Neuronal stem cell (in vitro differentiated cells): ENCODE results near the gene B3GAT1.
A peak's percentile ranks its signal among the peaks of the same experiment; 100 is the strongest.
"Not testable (repeated sequence)": the region's sequence is repeated elsewhere in the genome, so short reads cannot be mapped to it uniquely, and the experiment has no call there.

Source experiments
- DNase-seq: peaks from one replicate; pipeline ENCODE4 v3.0.0-alpha.2; 2013; ENCODE audit warnings: low spot score
- H2AFZ ChIP-seq: one replicate; pipeline ENCODE4 v1.6.1; 2013; ENCODE audit warnings: mild to moderate bottlenecking, low read length, inconsistent platforms
- H2AK5ac ChIP-seq: 2 replicates; pipeline ENCODE4 v1.6.1; 2013; ENCODE audit warnings: low read depth, mild to moderate bottlenecking, inconsistent platforms, low read length, moderate library complexity, mixed read lengths
- H2BK120ac ChIP-seq: 2 replicates; pipeline ENCODE4 v1.6.1; 2013; ENCODE audit warnings: low read depth, mild to moderate bottlenecking, inconsistent platforms, low read length, moderate library complexity, mixed read lengths
- H2BK12ac ChIP-seq: one replicate; pipeline ENCODE4 v1.6.1; 2013; ENCODE audit warnings: low read length, inconsistent platforms
- H2BK15ac ChIP-seq: 2 replicates; pipeline ENCODE4 v1.6.1; 2013; ENCODE audit warnings: mild to moderate bottlenecking, low read length, inconsistent platforms, mixed read lengths
- H2BK5ac ChIP-seq: one replicate; pipeline ENCODE4 v1.6.1; 2013; ENCODE audit warnings: inconsistent platforms, mild to moderate bottlenecking, low read length, moderate library complexity
- H3K14ac ChIP-seq: one replicate; pipeline ENCODE4 v1.6.1; 2013; ENCODE audit warnings: low read length, inconsistent platforms
- H3K18ac ChIP-seq: 2 replicates; pipeline ENCODE4 v1.6.1; 2013; ENCODE audit warnings: low read length, inconsistent platforms
- H3K23ac ChIP-seq: 2 replicates; pipeline ENCODE4 v1.6.1; 2013; ENCODE audit warnings: low read depth, mild to moderate bottlenecking, mixed read lengths, low read length, inconsistent platforms; ENCODE audit not compliant: poor library complexity
- H3K27ac ChIP-seq: replicated peaks from 3 replicates; pipeline ENCODE4 v1.5.1; 2013; ENCODE audit warnings: low read length, inconsistent platforms
- H3K27me3 ChIP-seq, 3 experiments: 2 replicates each; pipeline ENCODE4 v1.6.1; 2013; ENCODE audit warnings: low read length in 3 of 3, mild to moderate bottlenecking in 2 of 3, inconsistent platforms in 1 of 3, low read depth in 1 of 3, mixed read lengths in 1 of 3, moderate library complexity in 1 of 3; ENCODE audit not compliant: control insufficient read depth in 3 of 3, insufficient read depth in 3 of 3
- H3K36me3 ChIP-seq, 2 donors: replicated peaks in 1 of 2; 2 replicates each; pipeline ENCODE4 v1.6.1; 2013; ENCODE audit warnings: low read length in 2 of 2; ENCODE audit not compliant: control insufficient read depth in 2 of 2, insufficient read depth in 2 of 2
- H3K4ac ChIP-seq: 2 replicates; pipeline ENCODE4 v1.6.1; 2013; ENCODE audit warnings: inconsistent platforms, mild to moderate bottlenecking, low read length, moderate library complexity
- H3K4me1 ChIP-seq, 2 donors: 1 replicate in 1 of 2; 2 replicates in 1 of 2; pipeline ENCODE4 v1.6.1; 2013; ENCODE audit warnings: low read length in 2 of 2, low read depth in 1 of 2; ENCODE audit not compliant: control insufficient read depth in 2 of 2, insufficient read depth in 1 of 2
- H3K4me2 ChIP-seq: one replicate; pipeline ENCODE4 v1.6.1; 2013; ENCODE audit warnings: mild to moderate bottlenecking, low read length, inconsistent platforms; ENCODE audit not compliant: insufficient read depth, poor library complexity, severe bottlenecking
- H3K4me3 ChIP-seq, 2 donors: 2 replicates each; pipeline ENCODE4 v1.5.1; 2013; ENCODE audit warnings: low read length in 2 of 2, mild to moderate bottlenecking in 2 of 2, inconsistent platforms in 1 of 2, moderate library complexity in 1 of 2
- H3K79me1 ChIP-seq: one replicate; pipeline ENCODE4 v1.6.1; 2013; ENCODE audit warnings: low read depth, mild to moderate bottlenecking, inconsistent platforms, low read length, moderate library complexity
- H3K9ac ChIP-seq: one replicate; pipeline ENCODE4 v1.6.1; 2013; ENCODE audit warnings: mild to moderate bottlenecking, low read depth, low read length, inconsistent platforms; ENCODE audit not compliant: poor library complexity
- H3K9me3 ChIP-seq, 2 donors: replicated peaks in 1 of 2; 2 replicates each; pipeline versions ENCODE3 to v1.6.1; 2013; ENCODE audit warnings: low read length in 2 of 2, mild to moderate bottlenecking in 2 of 2, inconsistent platforms in 1 of 2, low read depth in 1 of 2, mixed read lengths in 1 of 2, moderate library complexity in 1 of 2; ENCODE audit not compliant: control insufficient read depth in 2 of 2, insufficient read depth in 1 of 2
- H4K8ac ChIP-seq: one replicate; pipeline ENCODE4 v1.6.1; 2013; ENCODE audit warnings: low read depth, mild to moderate bottlenecking, inconsistent platforms, low read length, moderate library complexity
- H4K91ac ChIP-seq: one replicate; pipeline ENCODE4 v1.6.1; 2013; ENCODE audit warnings: low read length, low read depth, mild to moderate bottlenecking, inconsistent platforms; ENCODE audit not compliant: poor library complexity
- WGBS, 2 donors: extraction: QIAGEN DNeasy Blood & Tissue Kit; methylation state at CpG; one replicate each; pipeline ENCODE4 v1.1.7; 2013; ENCODE audit warnings: missing lambda C conversion rate in 2 of 2, mixed read lengths in 1 of 2; ENCODE audit not compliant: insufficient read length in 2 of 2, insufficient replicate concordance in 1 of 2; ENCODE audit errors: extremely low coverage in 2 of 2; 5-methylcytosine and 5-hydroxymethylcytosine counted together

B3GAT1 gene

GRCh38 chr11:134444160-134445108, 32.4 kb upstream of the B3GAT1 start:
- not testable (repeated sequence) for H2BK12ac ChIP-seq, H3K27ac ChIP-seq, DNase-seq, H2BK15ac ChIP-seq, H2AFZ ChIP-seq, H3K9me3 ChIP-seq, H3K4ac ChIP-seq, H3K23ac ChIP-seq, H3K4me3 ChIP-seq, H3K14ac ChIP-seq, H3K79me1 ChIP-seq, H3K4me2 ChIP-seq, H3K9ac ChIP-seq, H4K91ac ChIP-seq, H2BK120ac ChIP-seq, H3K27me3 ChIP-seq, H3K18ac ChIP-seq, H2BK5ac ChIP-seq, H3K36me3 ChIP-seq, H2AK5ac ChIP-seq, H4K8ac ChIP-seq
- no CpG with 5 or more reads among the region's 17 CpGs for WGBS, 2 donors
- H3K4me1 ChIP-seq, result peaks cover 0 to 11% of the 10 kb centered on the region in 2 donors

- Histone ChIP-seq H3K18ac (no peak overlapping the region), H3K9ac (no peak overlapping the region), H3K27me3 (peaks cover 0 to 2% (median 0%) of the 10 kb centered on the region in 3 experiments), H3K27ac (no peak overlapping the region), H3K4me3 (no peak overlapping the region), H3K79me1 (peaks cover 2% of the 10 kb centered on the region), H3K14ac (no peak overlapping the region), H3K4me2 (no peak overlapping the region), H2BK5ac (no peak overlapping the region), H3K9me3 (no peaks in the 10 kb centered on the region), H3K4ac (no peak overlapping the region), H2BK15ac (no peak overlapping the region), H4K91ac (no peak overlapping the region), H3K23ac (no peak overlapping the region), H2BK12ac (no peak overlapping the region), H4K8ac (no peak overlapping the region), H3K4me1 (peaks cover 0 to 11% of the 10 kb centered on the region in 2 donors), H3K36me3 (no peaks in the 10 kb centered on the region), H2BK120ac (no peak overlapping the region), H2AK5ac (no peak overlapping the region), H2AFZ (no peak overlapping the region)
- no CpG with 5 or more reads among the region's 6 CpGs for WGBS, 2 donors
- DNase-seq, result no peak
Measured at GRCh38 chr11:134443246-134443645, 31.2 kb upstream of the B3GAT1 start.

- H3K18ac ChIP-seq, result no peak overlapping the region
- H3K4me1 ChIP-seq, result peaks cover 0 to 11% of the 10 kb centered on the region in 2 donors
- no peak overlapping the region for H2AK5ac ChIP-seq
- H3K23ac ChIP-seq, result no peak overlapping the region
- peak overlapping the region in 1 of 2 donors; percentile 32 for H3K4me3 ChIP-seq
- WGBS, 2 donors, result no CpG with 5 or more reads among the region's 10 CpGs
- H2BK5ac ChIP-seq, result no peak overlapping the region
- no peak overlapping the region for H2BK15ac ChIP-seq
- H3K14ac ChIP-seq, result no peak overlapping the region
- H3K36me3 ChIP-seq, result no peaks in the 10 kb centered on the region
- H2BK12ac ChIP-seq, result no peak overlapping the region
- H3K27me3 ChIP-seq, result peaks cover 0 to 2% (median 0%) of the 10 kb centered on the region in 3 experiments
- no peak overlapping the region for H2BK120ac ChIP-seq
- H4K91ac ChIP-seq, result no peak overlapping the region
- no peak overlapping the region for H4K8ac ChIP-seq
- H3K79me1 ChIP-seq, result peaks cover 2% of the 10 kb centered on the region
- no peaks in the 10 kb centered on the region for H3K9me3 ChIP-seq
- H2AFZ ChIP-seq, result no peak overlapping the region
- no peak overlapping the region for H3K4me2 ChIP-seq
- DNase-seq, result no peak
- H3K4ac ChIP-seq, result no peak overlapping the region
- H3K9ac ChIP-seq, result peak overlapping the region; percentile 27
- H3K27ac ChIP-seq, result no peak overlapping the region
Measured at GRCh38 chr11:134442246-134442645, 30.2 kb upstream of the B3GAT1 start.

- no peak overlapping the region for H3K4me2 ChIP-seq
- no peak overlapping the region for H4K8ac ChIP-seq
- no peak overlapping the region for H3K27ac ChIP-seq
- no CpG with 5 or more reads among the region's 4 CpGs for WGBS, 2 donors
- H3K36me3 ChIP-seq, result no peaks in the 10 kb centered on the region
- no peak overlapping the region for H3K9ac ChIP-seq
- no peak overlapping the region for H2AK5ac ChIP-seq
- H2AFZ ChIP-seq, result no peak overlapping the region
- no peak overlapping the region for H4K91ac ChIP-seq
- H3K27me3 ChIP-seq, result peaks cover 0 to 2% (median 0%) of the 10 kb centered on the region in 3 experiments
- no peaks in the 10 kb centered on the region for H3K9me3 ChIP-seq
- H2BK15ac ChIP-seq, result no peak overlapping the region
- no peak overlapping the region for H2BK120ac ChIP-seq
- no peak overlapping the region for H3K4me3 ChIP-seq
- peaks cover 0 to 11% of the 10 kb centered on the region in 2 donors for H3K4me1 ChIP-seq
- no peak overlapping the region for H2BK12ac ChIP-seq
- no peak overlapping the region for H3K23ac ChIP-seq
- H2BK5ac ChIP-seq, result no peak overlapping the region
- H3K79me1 ChIP-seq, result peaks cover 2% of the 10 kb centered on the region
- no peak overlapping the region for H3K4ac ChIP-seq
- no peak overlapping the region for H3K14ac ChIP-seq
- DNase-seq, result no peak
- H3K18ac ChIP-seq, result no peak overlapping the region
Measured at GRCh38 chr11:134441706-134442105, 29.7 kb upstream of the B3GAT1 start.
